Suprapubic skin (tissue), 4 donors: Measurements from ENCODE around the gene CHST8. TPM values are rescaled to one million over a fixed set of nuclear protein-coding genes. Genes with fewer than 3 reads are reported as not detected.

Experiments
- DNase-seq, 2 donors: peaks; one replicate each; pipeline ENCODE4 v3.0.0-alpha.2; 2019; ENCODE audit warnings: low spot score in 2 of 2
- H3K27ac ChIP-seq: fragments of 200-600 bp; sonication (generic); one replicate; pipeline ENCODE4 v1.5.1; 2019
- H3K27me3 ChIP-seq: fragments of 200-600 bp; sonication (generic); one replicate; pipeline ENCODE4 v1.5.1; 2019
- H3K36me3 ChIP-seq: fragments of 200-600 bp; sonication (generic); one replicate; pipeline ENCODE4 v1.5.1; 2019
- H3K4me1 ChIP-seq: fragments of 200-600 bp; sonication (generic); one replicate; pipeline ENCODE4 v1.5.1; 2019
- H3K4me3 ChIP-seq: fragments of 200-600 bp; sonication (generic); one replicate; pipeline ENCODE4 v1.5.1; 2019; ENCODE audit warnings: mild to moderate bottlenecking
- H3K9me3 ChIP-seq: fragments of 200-600 bp; sonication (generic); one replicate; pipeline ENCODE4 v1.5.1; 2019
- CTCF ChIP-seq, 2 donors: fragments of 200-600 bp in 1 of 2; fragments of 450-650 bp in 1 of 2; sonication (generic) in 1 of 2; IDR thresholded peaks; one replicate each; pipeline ENCODE4 v1.5.1; 2016 to 2019; ENCODE audit warnings: antibody characterized with exemption in 2 of 2, mild to moderate bottlenecking in 1 of 2, moderate library complexity in 1 of 2
- EP300 ChIP-seq: sonication (generic); formaldehyde crosslinking; IDR thresholded peaks from one replicate; pipeline ENCODE4 v1.6.1; 2017; ENCODE audit warnings: antibody characterized with exemption
- POLR2A ChIP-seq, 2 donors: fragments of 450-650 bp; IDR thresholded peaks; one replicate each; pipeline ENCODE4 v1.6.1; 2017; ENCODE audit warnings: antibody characterized with exemption in 2 of 2, mild to moderate bottlenecking in 2 of 2, moderate library complexity in 2 of 2
- POLR2AphosphoS5 ChIP-seq, 3 donors: sonication (generic); formaldehyde crosslinking; IDR thresholded peaks; one replicate each; pipeline ENCODE4 v1.6.1; 2017; ENCODE audit warnings: antibody characterized with exemption in 3 of 3
- WGBS: methylation state at CpG from one replicate; pipeline ENCODE4 v1.1.5; 2018; 5-methylcytosine and 5-hydroxymethylcytosine counted together
- total RNA-seq, 4 donors: library from RNA; depleted of rRNA; stranded (reverse); fragments of >200 nt; gene quantifications; one replicate each; pipeline ENCODE4 v1.1.0, GENCODE V29; 2016

The CHST8 gene
- total RNA-seq, result under 1 TPM in 1 of 4 donors, not detected in 3; 0.36 TPM

- WGBS, result 0% methylated on average over 15 of the region's 96 CpGs
- H3K27ac ChIP-seq, result no peak within 1 kb of the TSS
- DNase-seq, result no peak
- peaks cover 22% of the 10 kb centered on the region for H3K4me1 ChIP-seq
- no peaks in the 10 kb centered on the region for H3K36me3 ChIP-seq
- peak within 1 kb of the TSS; percentile 56 for H3K4me3 ChIP-seq
- peaks cover 91% of the 10 kb centered on the region for H3K27me3 ChIP-seq
- H3K9me3 ChIP-seq, result no peaks in the 10 kb centered on the region
- TF ChIP-seq POLR2A (IDR thresholded peaks at IDR 0.05) (no peak), POLR2AphosphoS5 (IDR thresholded peaks at IDR 0.05) (no peak), EP300 (no peak), CTCF (IDR thresholded peaks at IDR 0.05) (no peak)
Measured at GRCh38 chr19:33621811-33622504, at the start of gene CHST8. Gene CHST8, plus strand, starts transcription at chr19:33621953. Its CDS starts 67,309 bp downstream, at chr19:33689262.

- H3K9me3 ChIP-seq, result peaks cover 6% of the 10 kb centered on the region
- H3K4me1 ChIP-seq, result no peaks in the 10 kb centered on the region
- no peaks in the 10 kb centered on the region for H3K36me3 ChIP-seq
- DNase-seq, result no peak
- no peak overlapping the region for H3K27ac ChIP-seq
- no peak for TF ChIP-seq EP300
- TF ChIP-seq POLR2A (IDR thresholded peaks at IDR 0.05), result no peak
- TF ChIP-seq POLR2AphosphoS5 (IDR thresholded peaks at IDR 0.05), result no peak
- TF ChIP-seq CTCF (IDR thresholded peaks at IDR 0.05), result no peak
- peaks cover 17% of the 10 kb centered on the region for H3K27me3 ChIP-seq
- WGBS, result 86% methylated on average over 2 of the region's 2 CpGs
- H3K4me3 ChIP-seq, result no peak overlapping the region
Measured at GRCh38 chr19:33572929-33573328, 48.8 kb upstream of the CHST8 start.

GRCh38 chr19:33574824-33575223 lies 46.9 kb upstream of the CHST8 start:
- 90% methylated on average over 1 of the region's 1 CpG for WGBS
- H3K36me3 ChIP-seq, result no peaks in the 10 kb centered on the region
- H3K4me1 ChIP-seq, result no peaks in the 10 kb centered on the region
- no peak overlapping the region for H3K27ac ChIP-seq
- no peak overlapping the region for H3K4me3 ChIP-seq
- no peak for TF ChIP-seq POLR2AphosphoS5 (IDR thresholded peaks at IDR 0.05)
- TF ChIP-seq CTCF (IDR thresholded peaks at IDR 0.05), result no peak
- TF ChIP-seq EP300, result no peak
- TF ChIP-seq POLR2A (IDR thresholded peaks at IDR 0.05), result no peak
- H3K27me3 ChIP-seq, result peaks cover 15% of the 10 kb centered on the region
- peaks cover 6% of the 10 kb centered on the region for H3K9me3 ChIP-seq
- DNase-seq, result no peak

GRCh38 chr19:33578697-33579096 lies 43.1 kb upstream of the CHST8 start:
- Histone ChIP-seq H3K4me1 (no peaks in the 10 kb centered on the region), H3K27ac (no peak overlapping the region), H3K27me3 (peaks cover 5% of the 10 kb centered on the region), H3K36me3 (no peaks in the 10 kb centered on the region), H3K9me3 (peaks cover 6% of the 10 kb centered on the region), H3K4me3 (no peak overlapping the region)
- no peak for DNase-seq
- no peak for TF ChIP-seq POLR2A (IDR thresholded peaks at IDR 0.05)
- TF ChIP-seq CTCF (IDR thresholded peaks at IDR 0.05), result no peak
- no peak for TF ChIP-seq EP300
- TF ChIP-seq POLR2AphosphoS5 (IDR thresholded peaks at IDR 0.05), result no peak
- 62% methylated on average over 3 of the region's 3 CpGs for WGBS

GRCh38 chr19:33580026-33580644 lies 41.6 kb upstream of the CHST8 start:
- TF ChIP-seq CTCF (IDR thresholded peaks at IDR 0.05) (no peak), POLR2AphosphoS5 (IDR thresholded peaks at IDR 0.05) (no peak), POLR2A (IDR thresholded peaks at IDR 0.05) (no peak)
- WGBS, result 46% methylated on average over 8 of the region's 10 CpGs
- H3K4me3 ChIP-seq, result no peak overlapping the region
- H3K27ac ChIP-seq, result no peak overlapping the region
- H3K27me3 ChIP-seq, result peaks cover 5% of the 10 kb centered on the region
- no peaks in the 10 kb centered on the region for H3K9me3 ChIP-seq
- no peaks in the 10 kb centered on the region for H3K36me3 ChIP-seq
- no peak for DNase-seq
- no peaks in the 10 kb centered on the region for H3K4me1 ChIP-seq
